Measurements from ENCODE around the gene SH3D19. TPM values are rescaled to one million over a fixed set of nuclear protein-coding genes. Genes with fewer than 3 reads are reported as not detected.

The SH3D19 gene
- total and polyA plus RNA-seq, 8 donors: 11.0 to 129 (median 67.1) TPM

GRCh38 chr4:151205722-151206121 lies 119.7 kb downstream of the SH3D19 start:
- WGBS, 5 donors: 20 to 62% (median 29%) methylated on average over 1 of the region's 1 CpG
- TF ChIP-seq EP300 (IDR thresholded peaks at IDR 0.05) (no peak), CTCF (IDR thresholded peaks at IDR 0.05) (no peak), POLR2A (IDR thresholded peaks at IDR 0.05) (no peak), POLR2AphosphoS5 (IDR thresholded peaks at IDR 0.05) (no peak)
- H3K9me3 ChIP-seq: no peaks in the 10 kb centered on the region
- H3K27ac ChIP-seq: peak overlapping the region in 2 of 5 donors; percentile 20 to 21
- H3K4me3 ChIP-seq: no peak overlapping the region
- no peaks in the 10 kb centered on the region for H3K27me3 ChIP-seq
- no peak for DNase-seq
- intact Hi-C loops (cut with DNase I; ENCODE audit: low total_unique reads): no loop called here
- peaks cover 6 to 52% (median 36%) of the 10 kb centered on the region in 4 donors for H3K4me1 ChIP-seq
- no peaks in the 10 kb centered on the region for H3K36me3 ChIP-seq

- intact Hi-C loops (cut with DNase I; ENCODE audit: low total_unique reads): no loop called here
- Histone ChIP-seq H3K27me3 (no peaks in the 10 kb centered on the region), H3K27ac (peak overlapping the region in 2 of 5 donors; percentile 20 to 21), H3K36me3 (no peaks in the 10 kb centered on the region), H3K4me3 (no peak overlapping the region), H3K4me1 (peaks cover 6 to 56% (median 36%) of the 10 kb centered on the region in 4 donors), H3K9me3 (no peaks in the 10 kb centered on the region)
- DNase-seq: peak in 1 of 2 donors; percentile 35
- TF ChIP-seq CTCF (IDR thresholded peaks at IDR 0.05): no peak
- TF ChIP-seq POLR2A (IDR thresholded peaks at IDR 0.05): no peak
- TF ChIP-seq POLR2AphosphoS5 (IDR thresholded peaks at IDR 0.05): no peak
- no peak for TF ChIP-seq EP300 (IDR thresholded peaks at IDR 0.05)
- WGBS, 5 donors: 80 to 89% (median 87%) methylated on average over 10 of the region's 10 CpGs
Measured at GRCh38 chr4:151204925-151205524, 120.4 kb downstream of the SH3D19 start.

GRCh38 chr4:151202851-151203455 lies 122.5 kb downstream of the SH3D19 start:
- Histone ChIP-seq H3K36me3 (no peaks in the 10 kb centered on the region), H3K27ac (peak overlapping the region in 2 of 5 donors; percentile 39), H3K4me1 (peaks cover 6 to 69% (median 33%) of the 10 kb centered on the region in 4 donors), H3K9me3 (no peaks in the 10 kb centered on the region), H3K4me3 (no peak overlapping the region), H3K27me3 (no peaks in the 10 kb centered on the region)
- peak in 1 of 2 donors; percentile 47 for DNase-seq
- intact Hi-C loops (cut with DNase I; ENCODE audit: low total_unique reads): no loop called here
- TF ChIP-seq EP300 (IDR thresholded peaks at IDR 0.05) (no peak), POLR2A (IDR thresholded peaks at IDR 0.05) (no peak)
- 50 to 68% (median 66%) methylated on average over 6 of the region's 6 CpGs for WGBS, 5 donors

GRCh38 chr4:151202381-151202780 lies 123.0 kb downstream of the SH3D19 start:
- H3K9me3 ChIP-seq: no peaks in the 10 kb centered on the region
- 94 to 97% (median 95%) methylated on average over 2 of the region's 2 CpGs for WGBS, 5 donors
- H3K36me3 ChIP-seq: no peaks in the 10 kb centered on the region
- intact Hi-C loops (cut with DNase I; ENCODE audit: low total_unique reads): no loop called here
- no peak overlapping the region for H3K4me3 ChIP-seq
- TF ChIP-seq POLR2AphosphoS5 (IDR thresholded peaks at IDR 0.05) (no peak), EP300 (IDR thresholded peaks at IDR 0.05) (no peak), POLR2A (IDR thresholded peaks at IDR 0.05) (no peak), CTCF (IDR thresholded peaks at IDR 0.05) (no peak)
- H3K27me3 ChIP-seq: no peaks in the 10 kb centered on the region
- peaks cover 6 to 69% (median 31%) of the 10 kb centered on the region in 4 donors for H3K4me1 ChIP-seq
- H3K27ac ChIP-seq: peak overlapping the region in 2 of 5 donors; percentile 39
- no peak for DNase-seq
